ENCODE data around the gene KRTAP10-3. TPM values are rescaled to one million over a fixed set of nuclear protein-coding genes. Genes with fewer than 3 reads are reported as not detected.
"Not testable (repeated sequence)": the region's sequence is repeated elsewhere in the genome, so short reads cannot be mapped to it uniquely, and the experiment has no call there.

Gene KRTAP10-3
- total RNA-seq, 1 donor from 2014 or later = not detected

- DNase-seq (ENCODE audit: low read depth, low spot score) = not testable (repeated sequence)
These were observed 32.6 kb upstream of the KRTAP10-3 start for GRCh38 chr21:44590897-44591800.

GRCh38 chr21:44590311-44590721 lies 31.7 kb upstream of the KRTAP10-3 start:
- DNase-seq (ENCODE audit: low read depth, low spot score) = no peak

DNA sequence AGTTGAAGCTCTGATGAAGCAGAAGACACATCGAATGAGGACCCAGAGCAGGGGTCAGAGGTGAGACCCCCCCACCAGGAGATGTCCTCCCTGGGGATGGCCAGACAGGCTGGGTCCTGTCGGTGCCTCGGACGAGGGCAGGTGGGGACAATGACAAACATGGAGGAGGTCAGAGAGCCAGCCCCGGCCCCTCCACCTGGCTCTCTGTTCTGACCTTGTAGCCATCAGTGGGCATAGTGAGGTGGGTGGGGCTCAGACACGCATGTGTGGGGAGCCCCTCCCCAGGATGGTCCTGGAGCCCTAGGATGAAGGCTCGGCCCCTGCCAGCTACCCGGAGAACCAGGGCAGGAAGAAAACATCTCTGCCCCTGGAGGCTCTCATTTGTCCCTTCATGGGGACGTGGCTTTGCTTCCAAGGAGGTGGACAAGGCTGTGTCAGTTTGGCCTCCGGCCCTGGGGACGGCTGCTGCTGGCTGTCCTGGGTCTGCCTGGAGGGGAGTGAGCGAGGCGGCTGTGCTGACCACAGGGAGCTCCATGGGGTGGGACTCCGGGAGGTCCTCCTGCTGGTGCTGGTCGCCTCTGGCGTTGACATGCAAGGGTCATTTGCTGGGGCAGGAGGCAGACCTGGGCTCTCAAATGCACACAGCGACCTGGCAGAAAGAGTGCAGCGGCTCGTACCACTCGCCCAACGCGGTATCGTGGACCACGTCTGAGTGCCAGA lies 31.2 kb upstream of the KRTAP10-3 start:
- DNase-seq (ENCODE audit: low read depth, low spot score) = no peak

DNA sequence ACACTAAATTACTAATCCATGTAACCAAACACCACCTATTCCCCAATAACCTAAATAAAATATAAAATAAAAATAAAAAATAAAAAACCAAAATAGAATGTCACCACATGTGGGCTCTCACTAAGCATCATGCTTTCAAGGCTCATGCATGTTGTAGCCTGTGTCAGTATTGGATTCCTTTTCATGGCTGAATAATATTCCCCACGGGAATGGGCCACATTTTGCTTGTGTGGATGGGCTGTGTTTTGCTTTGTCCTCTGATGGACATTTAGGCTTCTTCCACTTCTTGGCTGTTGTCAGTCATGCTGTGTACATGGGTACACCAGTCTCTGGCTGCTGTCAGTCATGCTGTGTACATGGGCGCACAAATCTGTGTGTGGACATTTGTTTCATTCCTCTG lies 30.5 kb upstream of the KRTAP10-3 start:
- DNase-seq (ENCODE audit: low read depth, low spot score) = no peak

DNA sequence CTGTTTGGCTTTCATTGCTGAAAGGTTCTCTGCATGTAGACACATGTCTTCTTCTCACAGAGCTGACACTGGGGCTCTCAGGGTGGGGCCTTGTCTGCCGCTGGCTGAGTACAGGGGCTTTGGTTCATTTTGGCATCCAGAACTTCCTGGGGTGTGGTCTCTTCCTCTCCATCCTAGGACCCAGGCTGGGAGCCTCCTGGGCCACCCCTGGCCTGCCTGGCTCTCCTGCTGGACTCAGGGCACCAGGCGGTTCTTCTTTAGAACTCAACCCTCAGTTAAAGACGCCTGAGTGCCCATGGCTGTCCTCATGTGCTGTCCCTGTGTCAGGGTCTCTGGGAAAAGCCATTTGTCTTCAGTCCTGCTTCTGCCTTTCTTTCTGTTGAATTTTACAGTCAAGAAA lies 27.3 kb upstream of the KRTAP10-3 start:
- no peak for DNase-seq (ENCODE audit: low read depth, low spot score)

DNA sequence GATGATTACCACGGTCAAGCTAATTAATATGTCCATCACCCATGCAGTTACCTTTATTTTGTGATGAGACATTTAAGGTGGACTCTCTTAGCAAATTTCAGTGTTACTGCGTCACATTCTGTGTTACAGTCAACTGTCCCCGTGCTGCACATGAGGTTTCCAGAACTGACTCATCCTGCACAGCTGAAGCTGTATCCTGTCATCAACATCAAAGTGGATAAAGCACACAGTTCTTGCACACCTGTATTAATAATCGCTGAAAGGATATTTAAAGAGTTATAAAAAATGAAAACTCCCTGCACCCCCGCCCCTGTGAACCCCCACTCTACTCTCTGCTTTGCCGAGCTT lies 25.2 kb upstream of the KRTAP10-3 start:
- no peak for DNase-seq (ENCODE audit: low read depth, low spot score)

DNA sequence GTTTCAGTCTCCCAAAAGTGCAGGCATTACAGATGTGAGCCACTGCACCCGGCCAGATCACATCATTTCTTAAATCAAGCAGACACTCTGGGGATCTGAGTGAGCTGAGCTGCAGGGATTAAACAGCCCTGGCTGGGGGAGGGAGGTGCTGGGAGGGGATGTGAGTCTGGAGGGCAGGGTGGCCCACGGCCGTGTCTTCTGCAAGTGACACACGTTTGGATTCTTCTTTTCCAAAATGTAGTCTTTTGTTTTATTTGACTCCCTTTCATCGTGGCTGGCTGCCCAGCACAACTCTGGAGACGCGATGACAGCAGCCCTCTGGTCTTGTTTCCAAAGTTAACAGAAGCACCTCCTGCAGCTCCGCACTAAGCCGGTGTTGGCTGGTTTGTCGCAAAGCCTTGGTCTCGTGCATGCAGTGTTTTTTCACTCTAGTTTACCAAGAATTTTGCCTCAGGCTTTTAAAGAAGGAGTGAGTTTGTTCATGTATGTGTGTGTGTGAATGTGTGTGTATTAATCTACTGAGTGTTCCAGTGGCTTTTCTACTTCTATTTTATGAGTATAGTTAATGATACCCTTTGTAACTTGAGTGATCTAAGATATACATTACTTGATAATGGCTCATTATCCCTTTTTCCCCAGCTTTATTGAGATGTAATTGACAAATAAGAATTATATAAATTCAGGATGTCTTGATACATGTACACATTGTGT lies 24.6 kb upstream of the KRTAP10-3 start:
- no peak for DNase-seq (ENCODE audit: low read depth, low spot score)

- no peak for DNase-seq (ENCODE audit: low read depth, low spot score)
These were observed 23.5 kb upstream of the KRTAP10-3 start for GRCh38 chr21:44582055-44582454.

GRCh38 chr21:44581158-44581557 lies 22.6 kb upstream of the KRTAP10-3 start:
- no peak for DNase-seq (ENCODE audit: low read depth, low spot score)

- not testable (repeated sequence) for DNase-seq (ENCODE audit: low read depth, low spot score)
These were observed 21.7 kb upstream of the KRTAP10-3 start, which contains the start of gene KRTAP10-5 for GRCh38 chr21:44580231-44580821. Gene KRTAP10-5, minus strand, starts transcription at chr21:44580604. Its CDS starts 26 bp downstream, at chr21:44580578.

DNA sequence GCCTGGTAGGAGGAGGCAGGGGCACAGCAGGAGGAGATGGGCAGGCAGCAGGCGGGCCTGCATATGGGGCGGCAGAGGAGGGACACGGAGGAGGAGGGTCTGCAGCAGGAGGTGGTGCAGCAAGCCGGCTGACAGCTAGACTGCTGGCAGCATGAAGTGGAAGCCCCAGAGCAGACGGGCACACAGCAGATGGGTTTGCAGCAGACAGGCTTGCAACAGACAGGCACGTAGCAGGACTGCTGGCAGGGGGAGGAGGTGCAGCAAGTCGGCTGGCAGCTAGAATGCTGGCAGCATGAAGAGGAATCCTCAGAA lies 21.2 kb upstream of the KRTAP10-3 start:
- DNase-seq (ENCODE audit: low read depth, low spot score) = no peak

GRCh38 chr21:44579056-44579832 lies 20.6 kb upstream of the KRTAP10-3 start:
- no peak for DNase-seq (ENCODE audit: low read depth, low spot score)

DNA sequence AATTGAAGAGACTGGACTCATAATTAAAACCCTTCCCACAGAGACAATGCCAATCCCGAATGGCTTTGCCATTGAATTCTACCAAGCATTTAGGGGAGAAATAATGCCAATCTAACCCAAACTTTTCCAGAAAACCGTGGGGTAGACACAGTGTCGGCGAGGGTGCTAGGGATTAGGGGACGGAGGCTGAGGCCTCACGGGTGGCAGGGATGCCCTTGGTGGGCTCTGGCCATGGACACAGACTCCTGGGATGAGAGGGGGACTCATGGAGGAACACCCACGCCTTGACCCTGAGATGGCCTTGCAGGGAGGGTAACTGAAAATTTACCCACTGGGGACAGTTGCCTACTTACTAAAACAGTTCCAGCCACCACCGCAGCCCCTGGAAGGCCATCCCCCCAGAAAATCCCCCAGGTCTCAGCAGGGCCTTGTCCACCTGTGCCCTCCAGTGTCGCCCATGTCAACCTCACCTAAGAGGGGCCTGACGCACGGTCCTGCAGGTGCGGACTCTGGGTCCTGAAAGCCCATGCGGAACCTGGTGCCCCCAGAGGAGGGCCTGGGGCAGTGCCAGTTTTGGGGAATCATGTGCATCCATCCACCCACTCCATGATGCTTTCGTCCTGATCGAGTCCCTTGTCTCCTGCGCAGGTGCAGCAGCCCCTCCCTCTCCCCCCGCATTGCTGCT lies 19.9 kb upstream of the KRTAP10-3 start:
- DNase-seq (ENCODE audit: low read depth, low spot score) = no peak

- DNase-seq (ENCODE audit: low read depth, low spot score) = no peak
These were observed 17.4 kb upstream of the KRTAP10-3 start for GRCh38 chr21:44576025-44576420.

DNA sequence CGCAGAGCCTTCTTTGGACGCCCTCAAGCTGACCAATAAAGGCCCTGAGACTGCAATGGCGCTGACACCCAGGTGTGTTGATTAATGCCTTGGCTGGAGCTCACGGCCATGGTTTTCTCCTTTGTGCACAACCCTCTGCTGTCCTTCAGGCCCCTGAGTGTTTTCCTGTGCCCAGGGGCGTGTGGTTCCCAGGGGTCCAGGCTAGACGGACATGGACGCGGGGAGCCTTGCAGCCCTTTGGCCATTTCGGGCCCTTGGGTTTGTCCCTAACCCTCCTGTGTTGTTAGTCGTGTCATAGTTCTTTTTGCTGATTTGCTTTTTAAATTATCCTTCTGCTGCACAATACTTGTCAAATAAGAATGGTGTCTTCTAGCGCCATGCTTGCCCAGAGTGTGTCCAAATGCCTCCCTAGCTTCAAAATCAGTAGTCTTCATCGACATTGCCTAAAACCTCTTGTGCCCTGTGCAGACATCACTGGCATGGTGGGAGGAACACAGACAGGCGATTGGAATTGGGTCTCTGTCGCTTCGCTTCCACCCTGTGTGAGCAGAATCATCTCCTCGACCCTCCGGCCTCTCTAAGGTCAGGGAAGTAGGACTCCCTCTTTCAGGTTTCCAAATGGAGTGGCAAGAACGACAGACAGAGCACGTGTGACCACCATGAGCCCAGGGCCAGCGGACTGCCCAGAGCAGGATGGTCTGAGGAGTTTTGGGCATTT lies 16.9 kb upstream of the KRTAP10-3 start:
- no peak for DNase-seq (ENCODE audit: low read depth, low spot score)

DNA sequence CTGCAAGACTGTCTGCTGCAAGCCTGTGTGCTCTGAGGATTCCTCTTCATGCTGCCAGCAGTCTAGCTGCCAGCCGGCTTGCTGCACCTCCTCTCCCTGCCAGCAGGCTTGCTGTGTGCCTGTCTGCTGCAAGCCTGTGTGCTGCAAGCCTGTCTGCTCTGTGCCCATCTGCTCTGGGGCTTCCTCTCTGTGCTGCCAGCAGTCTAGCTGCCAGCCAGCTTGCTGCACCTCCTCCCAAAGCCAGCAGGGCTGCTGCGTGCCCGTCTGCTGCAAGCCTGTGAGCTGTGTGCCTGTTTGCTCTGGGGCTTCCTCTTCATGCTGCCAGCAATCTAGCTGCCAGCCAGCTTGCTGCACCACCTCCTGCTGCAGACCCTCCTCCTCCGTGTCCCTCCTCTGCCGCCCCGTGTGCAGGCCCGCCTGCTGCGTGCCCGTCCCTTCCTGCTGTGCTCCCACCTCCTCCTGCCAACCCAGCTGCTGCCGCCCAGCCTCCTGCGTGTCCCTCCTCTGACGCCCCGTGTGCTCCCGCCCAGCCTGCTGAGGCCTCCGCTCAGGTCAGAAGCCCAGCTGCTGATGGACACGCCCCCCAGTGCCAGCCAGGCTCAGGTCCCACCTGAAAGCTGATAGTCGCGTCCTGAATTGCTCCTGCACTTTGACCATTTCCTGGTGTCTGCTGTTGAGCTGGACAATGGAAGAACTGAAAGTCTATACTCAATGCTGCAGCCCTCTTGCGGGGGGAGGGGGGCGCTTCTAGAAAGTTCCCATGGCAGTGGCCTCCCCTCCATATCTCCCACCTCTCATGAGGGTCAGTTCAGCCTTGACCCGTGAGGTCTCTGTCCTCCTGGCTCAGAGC lies 16.1 kb upstream of the KRTAP10-3 start:
- DNase-seq (ENCODE audit: low read depth, low spot score) = no peak

- DNase-seq (ENCODE audit: low read depth, low spot score) = not testable (repeated sequence)
These were observed 15.2 kb upstream of the KRTAP10-3 start, which contains the start of gene KRTAP10-4 for GRCh38 chr21:44573630-44574456. Gene KRTAP10-4, plus strand, starts transcription at chr21:44573729. Its CDS starts 30 bp downstream, at chr21:44573759.
